NT2/D1 (cell line): ENCODE data around the gene ATP4B.

Experiments used
- DNase-seq: peaks from one replicate; pipeline ENCODE4 v3.0.0-alpha.2; 2011; ENCODE audit warnings: low read depth, low spot score
- H3K27me3 ChIP-seq: 2 replicates; pipeline ENCODE4 v1.6.0; 2011; ENCODE audit warnings: mild to moderate bottlenecking; ENCODE audit not compliant: insufficient read length, insufficient read depth
- H3K36me3 ChIP-seq: 2 replicates; pipeline ENCODE4 v1.6.1; 2011; ENCODE audit warnings: mild to moderate bottlenecking, low read length, mixed read lengths; ENCODE audit not compliant: insufficient read depth, insufficient read length
- H3K4me1 ChIP-seq: 2 replicates; pipeline ENCODE4 v1.5.1; 2011; ENCODE audit not compliant: insufficient read depth, insufficient read length
- H3K4me3 ChIP-seq: 2 replicates; pipeline ENCODE4 v1.5.1; 2011; ENCODE audit warnings: low read depth; ENCODE audit not compliant: insufficient read length
- H3K9ac ChIP-seq: 2 replicates; pipeline ENCODE4 v1.6.0; 2011; ENCODE audit warnings: low read depth; ENCODE audit not compliant: insufficient read length
- H3K9me3 ChIP-seq: 2 replicates; pipeline ENCODE4 v1.5.1; 2011; ENCODE audit warnings: mild to moderate bottlenecking, low read length; ENCODE audit not compliant: insufficient read depth
- SUZ12 ChIP-seq: IDR thresholded peaks from 2 replicates; pipeline ENCODE4 v1.6.1; 2011; ENCODE audit not compliant: insufficient read length, insufficient read depth; ENCODE audit errors: extremely low read depth
- YY1 ChIP-seq: IDR thresholded peaks from 2 replicates; pipeline ENCODE4 v1.6.1; 2011; ENCODE audit not compliant: insufficient read length, insufficient read depth
- ZNF274 ChIP-seq: IDR thresholded peaks from 2 replicates; pipeline ENCODE4 v1.6.1; 2011; ENCODE audit warnings: mild to moderate bottlenecking, low read depth, low read length

Gene ATP4B

GRCh38 chr13:113608967-113609533 lies 48.9 kb downstream of the ATP4B start:
- H3K9me3 ChIP-seq = no peaks in the 10 kb centered on the region
- peaks cover 94% of the 10 kb centered on the region for H3K36me3 ChIP-seq
- H3K27me3 ChIP-seq = no peaks in the 10 kb centered on the region
- no peak overlapping the region for H3K4me3 ChIP-seq
- H3K9ac ChIP-seq = no peak overlapping the region
- DNase-seq = no peak
- TF ChIP-seq YY1 = no peak
- H3K4me1 ChIP-seq = peaks cover 2% of the 10 kb centered on the region

GRCh38 chr13:113607889-113608635 lies 49.9 kb downstream of the ATP4B start:
- Histone ChIP-seq H3K9me3 (no peaks in the 10 kb centered on the region), H3K4me1 (peaks cover 2% of the 10 kb centered on the region), H3K4me3 (no peak overlapping the region), H3K27me3 (no peaks in the 10 kb centered on the region), H3K9ac (no peak overlapping the region), H3K36me3 (peaks cover 90% of the 10 kb centered on the region)
- no peak for TF ChIP-seq ZNF274
- no peak for TF ChIP-seq YY1
- no peak for TF ChIP-seq SUZ12
- DNase-seq = no peak

DNA sequence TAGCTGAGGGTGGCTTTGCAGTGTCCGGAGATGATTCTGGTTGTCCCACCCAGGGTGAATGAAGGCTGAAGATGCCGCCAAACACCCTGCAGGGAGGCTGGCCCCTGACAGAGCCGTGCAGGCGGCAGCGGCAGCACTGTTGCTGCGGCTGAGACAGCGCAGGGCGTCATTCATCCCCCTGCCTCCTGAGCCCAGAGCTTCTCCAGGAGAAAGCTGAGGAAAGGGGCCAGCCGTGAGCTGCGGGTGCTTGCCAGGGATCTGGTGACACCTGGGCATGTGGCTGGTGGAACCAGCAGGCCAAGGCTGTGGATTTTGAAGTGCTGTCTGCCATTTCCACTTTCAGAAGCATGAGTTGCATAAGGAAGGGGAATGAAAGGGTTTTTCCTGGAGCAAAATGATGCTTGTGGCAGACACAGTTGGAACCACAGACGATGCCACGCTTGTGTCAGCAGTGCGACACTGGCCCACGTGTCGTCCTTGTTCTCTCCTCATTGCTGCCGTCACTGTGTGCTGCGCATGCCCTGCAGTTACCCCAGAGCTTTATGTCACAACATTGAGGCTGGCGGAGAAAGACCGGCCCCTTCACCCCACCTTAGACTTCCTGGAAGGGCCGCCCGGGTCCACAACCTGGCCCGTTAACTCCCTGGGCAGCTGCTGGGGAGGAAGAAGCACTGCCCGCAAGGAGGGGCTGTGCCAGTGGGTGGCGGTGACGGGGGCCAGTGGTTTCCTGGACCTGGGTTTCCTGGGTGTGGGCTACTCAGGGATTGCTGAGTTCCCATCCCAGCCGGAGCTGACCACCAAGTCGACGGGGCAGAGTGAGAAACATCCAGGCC lies 50.7 kb downstream of the ATP4B start:
- Histone ChIP-seq H3K4me3 (no peak overlapping the region), H3K36me3 (peaks cover 86% of the 10 kb centered on the region), H3K27me3 (no peaks in the 10 kb centered on the region), H3K4me1 (peaks cover 2% of the 10 kb centered on the region), H3K9ac (no peak overlapping the region), H3K9me3 (no peaks in the 10 kb centered on the region)
- no peak for TF ChIP-seq SUZ12
- TF ChIP-seq YY1 = no peak
- TF ChIP-seq ZNF274 = no peak
- no peak for DNase-seq

- H3K9ac ChIP-seq = no peak overlapping the region
- H3K4me1 ChIP-seq = peaks cover 4% of the 10 kb centered on the region
- H3K4me3 ChIP-seq = no peak overlapping the region
- no peaks in the 10 kb centered on the region for H3K9me3 ChIP-seq
- peaks cover 80% of the 10 kb centered on the region for H3K36me3 ChIP-seq
- H3K27me3 ChIP-seq = no peaks in the 10 kb centered on the region
- DNase-seq = no peak
- TF ChIP-seq YY1 (no peak), ZNF274 (no peak), SUZ12 (no peak)
Measured at GRCh38 chr13:113605866-113606438, 52.0 kb downstream of the ATP4B start.

GRCh38 chr13:113605461-113605860 lies 52.5 kb downstream of the ATP4B start:
- no peak for DNase-seq
- TF ChIP-seq YY1 (no peak), ZNF274 (no peak), SUZ12 (no peak)
- H3K4me3 ChIP-seq = no peak overlapping the region
- H3K9ac ChIP-seq = no peak overlapping the region
- peaks cover 80% of the 10 kb centered on the region for H3K36me3 ChIP-seq
- peaks cover 4% of the 10 kb centered on the region for H3K4me1 ChIP-seq
- no peaks in the 10 kb centered on the region for H3K27me3 ChIP-seq
- H3K9me3 ChIP-seq = no peaks in the 10 kb centered on the region

DNA sequence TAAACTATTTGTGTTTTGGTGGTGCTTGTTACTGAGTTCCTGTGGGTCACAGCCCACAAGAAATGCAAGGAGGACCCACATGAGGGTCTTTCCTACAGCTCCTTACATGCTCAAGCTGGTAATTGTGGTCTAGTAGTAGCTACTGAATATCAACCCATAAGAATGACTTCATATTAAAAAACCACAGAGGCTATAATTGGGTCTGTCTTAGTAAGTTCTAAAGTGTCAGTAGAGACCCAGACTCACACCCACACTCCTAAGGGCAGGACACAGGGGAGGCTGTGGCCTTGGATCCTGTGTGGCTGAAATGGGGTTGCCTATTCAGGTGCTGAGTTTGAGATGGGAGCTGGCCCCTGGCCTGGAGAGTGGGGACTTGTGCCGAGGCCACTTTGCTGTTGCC lies 53.8 kb downstream of the ATP4B start:
- Histone ChIP-seq H3K4me1 (peaks cover 4% of the 10 kb centered on the region), H3K9ac (no peak overlapping the region), H3K9me3 (no peaks in the 10 kb centered on the region), H3K4me3 (no peak overlapping the region), H3K27me3 (no peaks in the 10 kb centered on the region), H3K36me3 (peaks cover 81% of the 10 kb centered on the region)
- TF ChIP-seq SUZ12 = no peak
- TF ChIP-seq ZNF274 = no peak
- DNase-seq = no peak

DNA sequence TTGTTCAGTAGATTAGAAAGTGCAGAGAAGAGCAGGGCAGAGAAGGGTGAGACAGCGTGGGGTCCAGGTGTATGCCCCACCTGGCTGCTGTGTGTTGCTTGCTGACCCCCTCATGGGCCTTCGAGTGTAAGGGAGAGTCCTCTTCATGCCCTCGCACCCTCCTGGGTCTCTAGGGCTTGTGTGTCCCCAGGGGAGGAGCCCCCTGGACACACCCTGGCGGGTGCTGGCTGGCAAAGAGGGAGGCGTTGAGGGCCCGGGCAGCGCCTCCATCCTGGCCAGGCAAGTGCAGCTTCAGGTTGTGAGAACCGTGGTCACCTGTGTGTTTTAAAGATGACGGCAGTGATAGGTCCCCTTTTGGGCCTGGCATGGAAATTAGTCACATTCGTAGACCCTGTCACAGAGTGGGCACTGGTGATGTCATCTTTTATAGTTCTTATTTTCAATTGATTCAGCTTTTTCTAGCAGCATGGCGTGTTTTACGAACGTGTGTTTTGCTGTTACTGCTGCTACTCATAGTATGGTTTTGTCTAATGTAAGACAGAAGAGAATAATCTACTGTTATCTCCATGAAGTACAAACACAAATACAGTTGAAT lies 54.8 kb downstream of the ATP4B start:
- no peak for DNase-seq
- H3K36me3 ChIP-seq = peaks cover 81% of the 10 kb centered on the region
- no peak for TF ChIP-seq SUZ12
- peaks cover 4% of the 10 kb centered on the region for H3K4me1 ChIP-seq
- H3K27me3 ChIP-seq = no peaks in the 10 kb centered on the region
- no peaks in the 10 kb centered on the region for H3K9me3 ChIP-seq
- no peak overlapping the region for H3K9ac ChIP-seq
- H3K4me3 ChIP-seq = no peak overlapping the region
